HepG2 (cell line): ENCODE measurements around the gene KCNA1. TPM values are rescaled to one million over a fixed set of nuclear protein-coding genes. Genes with fewer than 3 reads are reported as not detected.

Experiments used
- ATAC-seq: fragments of 200-7000 bp; cut with Tn5 transposase; 3 replicates; pipeline ENCODE4 v1.9.1; 2020; ENCODE audit warnings: mild to moderate bottlenecking, moderate library complexity
- BruUV-seq: library from RNA; stranded (reverse); fragments of 400-500 nt; replicated peaks from 2 replicates; lab custom pipeline; 2021; lab: Mats Ljungman, UMichigan
- CTCF ChIA-PET: fragments of 300-600 bp; formaldehyde crosslinking; extraction: SDS; loops from one replicate; lab custom pipeline; 2021; ENCODE audit warnings: low total read pairs, inconsistent platforms, low intra/inter-chr PET ratio; lab: Yijun Ruan, JAX
- POLR2A ChIA-PET: fragments of 350-600 bp; sonication (Branson Sonifier 250); formaldehyde crosslinking; loops from one replicate; lab custom pipeline; 2020; ENCODE audit warnings: antibody characterized with exemption, inconsistent platforms; lab: Yijun Ruan, JAX
- DNase-seq: peaks from one replicate; pipeline ENCODE4 v3.0.0-alpha.2; 2015; ENCODE audit warnings: low spot score
- FAIRE-seq: peaks from 3 replicates; lab custom pipeline; 2011; peaks lifted over from hg19 to GRCh38; lab: Jason Lieb, UNC
- H2AFZ ChIP-seq: one replicate; pipeline ENCODE4 v1.6.1; 2011; ENCODE audit warnings: low read length, inconsistent platforms
- H3K27ac ChIP-seq: fragments of 300-600 bp; 3 replicates; pipeline ENCODE4 v1.8.0; 2011; ENCODE audit warnings: mixed run types, mild to moderate bottlenecking, mixed read lengths, low read length, inconsistent platforms; ENCODE audit not compliant: insufficient read depth; ENCODE audit errors: extremely low read length
- H3K27me3 ChIP-seq, 2 experiments: fragments of 200-600 bp in 1 of 2; 2 replicates in 1 of 2; 3 replicates in 1 of 2; pipeline versions ENCODE4 v1.6.0 to v1.8.0; 2011; ENCODE audit warnings: low read length in 2 of 2, mild to moderate bottlenecking in 2 of 2, moderate library complexity in 2 of 2, inconsistent platforms in 1 of 2; ENCODE audit not compliant: insufficient read depth in 2 of 2, control insufficient read depth in 1 of 2
- H3K36me3 ChIP-seq, 2 experiments: fragments of 200-600 bp in 1 of 2; replicated peaks in 1 of 2; 2 replicates in 1 of 2; 3 replicates in 1 of 2; pipeline versions ENCODE4 v1.5.1 to v1.8.0; 2011; ENCODE audit warnings: low read length in 2 of 2, inconsistent platforms in 1 of 2; ENCODE audit not compliant: insufficient read depth in 2 of 2, control insufficient read depth in 1 of 2
- H3K4me1 ChIP-seq: 2 replicates; pipeline ENCODE4 v1.5.1; 2012; ENCODE audit warnings: low read length, inconsistent platforms; ENCODE audit not compliant: insufficient read depth
- H3K4me2 ChIP-seq: 2 replicates; pipeline ENCODE4 v1.6.0; 2011; ENCODE audit warnings: low read depth, low read length, inconsistent platforms
- H3K4me3 ChIP-seq, 3 experiments: fragments of 200-600 bp in 1 of 3; sonication (generic), shearing (Covaris generic) in 1 of 3; replicated peaks in 1 of 3; 2 replicates each; pipeline ENCODE4 v1.5.1; 2011 to 2016; ENCODE audit warnings: low read length in 3 of 3, inconsistent platforms in 2 of 3, low read depth in 2 of 3, mild to moderate bottlenecking in 2 of 3, control low read depth in 1 of 3, mixed read lengths in 1 of 3; ENCODE audit not compliant: insufficient read depth in 1 of 3
- H3K79me2 ChIP-seq: one replicate; pipeline ENCODE4 v1.6.1; 2011; ENCODE audit warnings: low read length, inconsistent platforms; ENCODE audit not compliant: insufficient read depth
- H3K9ac ChIP-seq: 2 replicates; pipeline ENCODE4 v1.6.0; 2011; ENCODE audit warnings: mild to moderate bottlenecking, low read depth, low read length, inconsistent platforms; ENCODE audit not compliant: insufficient read depth
- H3K9me3 ChIP-seq: 2 replicates; pipeline ENCODE4 v1.5.1; 2012; ENCODE audit warnings: mild to moderate bottlenecking, low read length
- H4K20me1 ChIP-seq: 2 replicates; pipeline ENCODE4 v1.6.0; 2011; ENCODE audit warnings: inconsistent platforms, mild to moderate bottlenecking, low read length, moderate library complexity; ENCODE audit not compliant: insufficient read depth
- CBX2 ChIP-seq, 2 experiments: fragments of 200-600 bp in 1 of 2; sonication (generic); formaldehyde crosslinking in 1 of 2; IDR thresholded peaks; 2 replicates each; pipeline versions ENCODE4 v1.7.0 to v1.8.1; 2018 to 2022; ENCODE audit warnings: low read depth in 2 of 2, low read length in 1 of 2, mild to moderate bottlenecking in 1 of 2, missing genetic modification reagents in 1 of 2
- EP300 ChIP-seq, 3 experiments: sonication (generic) in 1 of 3; formaldehyde crosslinking in 1 of 3; IDR thresholded peaks; 2 replicates each; pipeline versions ENCODE4 v1.5.1 to v1.6.1; 2011 to 2020; ENCODE audit warnings: low read depth in 2 of 3, low read length in 2 of 3, borderline replicate concordance in 1 of 3, improper control_type of control experiment in 1 of 3, mild to moderate bottlenecking in 1 of 3, missing genetic modification reagents in 1 of 3, moderate library complexity in 1 of 3
- NFE2L2 ChIP-seq: fragments of 150-350 bp; IDR thresholded peaks from 2 replicates; pipeline ENCODE4 v1.6.1; 2014; ENCODE audit warnings: low read length
- NFIC ChIP-seq: IDR thresholded peaks from 2 replicates; pipeline ENCODE4 v1.6.1; 2012; ENCODE audit warnings: mild to moderate bottlenecking, low read length, inconsistent platforms
- TAF1 ChIP-seq: sonication (generic); formaldehyde crosslinking; IDR thresholded peaks from 2 replicates; pipeline ENCODE4 v1.4.0; 2020; ENCODE audit warnings: missing genetic modification reagents
- WGBS: methylation state at CpG from one replicate; pipeline ENCODE4 v1.1.6; 2017; ENCODE audit warnings: low lambda C conversion rate; 5-methylcytosine and 5-hydroxymethylcytosine counted together
- in situ Hi-C: cut with HindIII; loops from 2 replicates; pipeline ENCODE4 v1.10.0; 2017; ENCODE audit warnings: low pct_unique_long_range_greater_than_20kb; ENCODE audit not compliant: extremely low pct_ligation_motif_present
- intact Hi-C: fragments of 100-400 bp; cut with micrococcal nuclease; formaldehyde crosslinking; loops from one replicate; pipeline ENCODE4 v1.10.0; 2022; ENCODE audit not compliant: unreplicated experiment
- polyA plus RNA-seq, 8 experiments: library from polyadenylated mRNA; depleted of rRNA in 3 of 8; stranded (reverse) in 7 of 8; unstranded in 1 of 8; fragments of >200 nt; fragmentation: Illumina TruSeq in 4 of 8; extraction: Trizol in 4 of 8; gene quantifications; 2 replicates each; pipeline versions ENCODE4 v1.2.1 to v1.2.3, GENCODE V29; 2011 to 2016; ENCODE audit warnings: low read depth in 4 of 8, missing spikeins in 1 of 8, mixed read lengths in 1 of 8; ENCODE audit not compliant: insufficient read depth in 1 of 8
- total RNA-seq, 5 experiments: library from RNA; depleted of rRNA; stranded (reverse); fragments of >200 nt; fragmentation: Illumina TruSeq; extraction: Trizol; gene quantifications; 2 replicates each; pipeline ENCODE4 v1.2.3, GENCODE V29; 2016; ENCODE audit warnings: low read depth in 1 of 5
- TF ChIP-seq, protein P1 (sequence below): fragments of 450-650 bp; IDR thresholded peaks from 2 replicates; pipeline ENCODE4 v1.6.1; 2016

Gene KCNA1
- total and polyA plus RNA-seq, 2 of the 13 experiments (the other 11 are each of a cell fraction or from before 2014, with no cell fraction given): not detected

DNA sequence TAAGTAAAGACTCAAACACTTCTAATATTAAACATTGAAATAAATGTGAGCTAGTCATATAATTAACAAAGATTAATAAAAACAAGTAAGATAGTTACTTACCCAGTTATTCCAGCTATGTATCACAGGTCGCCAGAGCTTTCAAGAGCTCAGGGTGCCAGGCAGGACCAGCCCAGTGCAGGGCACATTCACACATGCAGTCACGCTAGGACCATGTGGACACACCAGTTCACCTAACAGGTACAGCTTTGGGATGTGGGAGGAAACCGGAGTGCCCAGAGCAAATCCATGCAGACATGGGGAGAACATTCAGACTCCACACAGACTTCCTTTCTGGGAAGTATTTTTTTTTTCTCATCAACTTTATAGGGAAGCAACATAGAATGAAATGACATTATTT, 39.3 kb upstream of the KCNA1 start:
- intact Hi-C loops (no loop called here), in situ Hi-C loops (no loop called here)
- FAIRE-seq (no peak), ATAC-seq (no peak), DNase-seq (no peak)
- H3K9me3 ChIP-seq: no peaks in the 10 kb centered on the region
- no peak for TF ChIP-seq NFE2L2
- TF ChIP-seq, protein P1, sequence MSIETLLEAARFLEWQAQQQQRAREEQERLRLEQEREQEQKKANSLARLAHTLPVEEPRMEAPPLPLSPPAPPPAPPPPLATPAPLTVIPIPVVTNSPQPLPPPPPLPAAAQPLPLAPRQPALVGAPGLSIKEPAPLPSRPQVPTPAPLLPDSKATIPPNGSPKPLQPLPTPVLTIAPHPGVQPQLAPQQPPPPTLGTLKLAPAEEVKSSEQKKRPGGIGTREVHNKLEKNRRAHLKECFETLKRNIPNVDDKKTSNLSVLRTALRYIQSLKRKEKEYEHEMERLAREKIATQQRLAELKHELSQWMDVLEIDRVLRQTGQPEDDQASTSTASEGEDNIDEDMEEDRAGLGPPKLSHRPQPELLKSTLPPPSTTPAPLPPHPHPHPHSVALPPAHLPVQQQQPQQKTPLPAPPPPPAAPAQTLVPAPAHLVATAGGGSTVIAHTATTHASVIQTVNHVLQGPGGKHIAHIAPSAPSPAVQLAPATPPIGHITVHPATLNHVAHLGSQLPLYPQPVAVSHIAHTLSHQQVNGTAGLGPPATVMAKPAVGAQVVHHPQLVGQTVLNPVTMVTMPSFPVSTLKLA: peak; percentile 56
- no peak overlapping the region for H3K27ac ChIP-seq
- H3K79me2 ChIP-seq: no peaks in the 10 kb centered on the region
- no peak overlapping the region for H3K9ac ChIP-seq
- H2AFZ ChIP-seq: no peak overlapping the region
- POLR2A ChIA-PET: no interaction called here
- H3K4me2 ChIP-seq: no peak overlapping the region
- H3K36me3 ChIP-seq: no peaks in the 10 kb centered on the region
- no peaks in the 10 kb centered on the region; a peak in 1 of 5 replicates for H3K27me3 ChIP-seq
- 10% methylated on average over 3 of the region's 3 CpGs for whole genome bisulfite sequencing
- H3K4me3 ChIP-seq: no peak overlapping the region
- CTCF ChIA-PET: no interaction called here
- BruUV-seq: no TSS peak
- no peaks in the 10 kb centered on the region for H4K20me1 ChIP-seq
- H3K4me1 ChIP-seq: no peaks in the 10 kb centered on the region

DNA sequence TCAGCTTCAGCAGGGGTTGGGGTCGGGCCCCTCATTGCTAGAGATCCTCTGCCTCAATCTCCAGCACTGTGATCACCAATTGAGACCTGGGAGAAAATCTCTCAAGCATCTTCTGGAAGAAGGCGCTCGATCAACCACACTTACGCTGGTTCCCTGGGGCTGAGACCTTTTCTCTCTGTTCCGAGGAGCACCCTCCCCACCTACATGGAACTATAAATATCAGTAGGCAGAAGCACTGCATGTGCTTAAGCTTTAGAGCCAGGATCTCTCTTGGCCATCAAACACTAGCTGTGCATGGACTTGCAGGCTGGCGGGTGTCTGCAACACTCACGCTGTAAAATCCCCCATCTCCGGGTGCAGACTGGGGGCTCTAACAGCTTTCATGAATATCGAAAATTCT, 38.2 kb upstream of the KCNA1 start:
- H2AFZ ChIP-seq: no peak overlapping the region
- WGBS: 35% methylated on average over 5 of the region's 9 CpGs
- no TSS peak for BruUV-seq
- H3K9ac ChIP-seq: no peak overlapping the region
- ATAC-seq: no peak
- intact Hi-C loops (no loop called here), in situ Hi-C loops (no loop called here)
- H4K20me1 ChIP-seq: no peaks in the 10 kb centered on the region
- no peak overlapping the region for H3K4me3 ChIP-seq
- H3K4me1 ChIP-seq: no peaks in the 10 kb centered on the region
- H3K36me3 ChIP-seq: no peaks in the 10 kb centered on the region
- DNase-seq: no peak
- H3K27ac ChIP-seq: no peak overlapping the region
- CTCF ChIA-PET: no interaction called here
- TF ChIP-seq TAF1: no peak
- TF ChIP-seq EP300 (IDR thresholded peaks at IDR 0.05; ENCODE audit: low read depth in 2 of 2, low read length in 2 of 2): no peak
- no peak for TF ChIP-seq EP300 (CRISPR knock-in tag; IDR thresholded peaks at IDR 0.05; ENCODE audit: borderline replicate concordance)
- TF ChIP-seq CBX2 (IDR thresholded peaks at IDR 0.05; ENCODE audit: low read depth, low read length): no peak
- no peak for TF ChIP-seq CBX2 (CRISPR knock-in tag; IDR thresholded peaks at IDR 0.05; ENCODE audit: low read depth)
- no peak for TF ChIP-seq NFIC
- no peak overlapping the region for H3K4me2 ChIP-seq
- no peaks in the 10 kb centered on the region for H3K9me3 ChIP-seq
- no peaks in the 10 kb centered on the region for H3K79me2 ChIP-seq
- POLR2A ChIA-PET: no interaction called here
- H3K27me3 ChIP-seq: no peaks in the 10 kb centered on the region; a peak in 1 of 5 replicates
- no peak for FAIRE-seq
